Skin epidermis (tissue), 12 donors: ENCODE measurements around the gene GNG8.

Experiments used
- H3K27ac ChIP-seq, 21 experiments: fragments of 200-600 bp; sonication (generic) in 11 of 21; one replicate each; pipeline ENCODE4 v1.5.0; 2020; ENCODE audit warnings: mild to moderate bottlenecking in 3 of 21, inconsistent platforms in 2 of 21, moderate library complexity in 2 of 21
- H3K4me3 ChIP-seq, 7 experiments: fragments of 200-600 bp; sonication (generic) in 2 of 7; one replicate each; pipeline ENCODE4 v1.5.0; 2020; ENCODE audit warnings: inconsistent platforms in 2 of 7, mild to moderate bottlenecking in 2 of 7, moderate library complexity in 1 of 7

The GNG8 gene

GRCh38 chr19:46635920-46636761 lies at the start of gene GNG8:
Gene GNG8, minus strand, starts transcription at chr19:46636202. Its CDS starts 1,520 bp downstream, at chr19:46634682.
- peak within 1 kb of the TSS in 1 of 21 experiments; percentile 12 for H3K27ac ChIP-seq
- no peak within 1 kb of the TSS for H3K4me3 ChIP-seq

GRCh38 chr19:46685189-46685588 lies 49.2 kb upstream of the GNG8 start:
- Histone ChIP-seq H3K4me3 (no peak overlapping the region), H3K27ac (no peak overlapping the region)

GRCh38 chr19:46678110-46678732 lies 42.2 kb upstream of the GNG8 start:
- Histone ChIP-seq H3K4me3 (no peak overlapping the region), H3K27ac (no peak overlapping the region)

- Histone ChIP-seq H3K27ac (no peak overlapping the region), H3K4me3 (no peak overlapping the region)
Measured at GRCh38 chr19:46674416-46675178, 38.6 kb upstream of the GNG8 start.

DNA sequence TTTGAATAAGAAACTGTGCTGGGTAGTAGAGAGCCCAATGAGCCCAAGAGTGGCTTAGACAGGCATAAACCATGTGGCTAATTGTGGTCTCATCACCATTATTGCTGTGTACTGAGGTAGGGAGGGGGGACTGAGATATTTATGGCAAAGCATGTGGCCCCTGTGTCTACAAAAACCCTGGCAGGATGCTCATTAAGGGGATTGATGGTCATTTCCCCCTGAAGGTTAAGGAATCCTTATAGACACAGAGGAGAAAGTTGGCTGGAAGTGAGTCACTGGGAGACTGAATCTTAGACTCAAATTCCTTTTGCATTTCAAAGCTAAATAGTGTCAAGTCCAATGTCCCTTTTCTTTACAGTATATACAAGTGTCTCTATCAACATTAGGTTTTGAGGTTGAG lies 34.8 kb upstream of the GNG8 start:
- Histone ChIP-seq H3K4me3 (no peak overlapping the region), H3K27ac (no peak overlapping the region)

DNA sequence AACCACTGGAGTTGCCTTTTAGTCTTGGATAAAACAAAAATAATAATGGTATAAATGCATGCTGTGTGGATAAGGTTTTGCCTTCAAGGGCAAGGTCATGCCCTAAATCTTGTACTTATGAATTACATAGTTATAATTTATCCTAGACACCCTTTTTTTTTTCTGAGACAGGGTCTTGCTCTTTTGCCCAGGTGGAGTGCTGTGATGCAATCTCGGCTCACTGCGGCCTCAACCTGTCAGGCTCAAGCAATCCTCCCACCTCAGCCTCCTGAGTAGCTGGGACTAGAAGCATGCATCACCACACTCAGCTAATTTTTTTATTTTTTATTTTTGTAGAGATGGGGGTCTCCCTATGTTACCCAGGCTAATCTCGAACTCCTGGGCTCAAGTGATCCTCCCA lies 32.7 kb upstream of the GNG8 start:
- H3K4me3 ChIP-seq: no peak overlapping the region
- no peak overlapping the region for H3K27ac ChIP-seq

GRCh38 chr19:46665072-46665471 lies 29.1 kb upstream of the GNG8 start:
- no peak overlapping the region for H3K27ac ChIP-seq
- H3K4me3 ChIP-seq: no peak overlapping the region

DNA sequence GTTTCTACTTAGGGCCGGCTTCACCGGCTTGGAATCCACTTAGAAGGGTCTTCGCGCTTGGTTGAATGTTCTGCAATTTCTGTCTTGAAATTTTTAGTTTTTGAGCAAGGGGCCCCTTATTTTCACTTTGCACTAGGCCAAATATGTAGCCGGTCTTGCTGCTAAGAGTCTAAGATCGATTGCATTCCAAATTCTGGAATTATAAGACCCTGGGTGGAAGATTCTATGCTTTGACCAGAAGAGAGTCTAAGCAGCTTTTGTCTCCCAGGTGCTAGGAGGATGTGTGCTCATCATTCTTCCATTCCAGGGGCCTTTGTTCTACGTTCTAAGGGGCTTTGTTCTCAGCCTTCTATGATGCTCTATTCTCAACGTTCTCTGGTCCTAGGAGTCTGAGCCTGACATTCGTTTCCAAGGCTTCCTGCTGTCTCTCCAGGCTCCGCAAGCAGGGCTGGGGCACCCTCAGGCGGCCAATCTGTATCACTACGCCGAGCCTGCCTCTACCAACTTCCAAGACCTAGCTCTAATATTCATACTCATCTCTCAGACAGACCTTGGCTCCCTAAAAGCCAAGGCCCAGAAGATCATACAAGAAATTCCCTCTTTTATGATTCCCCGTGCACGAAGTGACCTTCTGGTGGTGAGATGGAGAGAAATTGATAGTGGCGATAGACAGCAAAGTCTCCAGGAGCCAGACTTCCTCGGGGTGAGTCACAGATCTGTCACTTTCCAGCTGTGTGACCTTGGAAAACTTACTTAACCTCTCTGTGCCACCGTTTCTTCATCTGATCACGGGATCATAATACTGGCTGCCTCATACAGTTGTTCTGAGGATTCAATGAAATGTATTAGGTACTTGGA lies 26.0 kb upstream of the GNG8 start:
- H3K4me3 ChIP-seq: peak overlapping the region; percentile 5 to 56 (median 28)
- H3K27ac ChIP-seq: peak overlapping the region in 12 of 21 experiments; percentile 9 to 79 (median 42)

GRCh38 chr19:46661020-46661731 lies 25.2 kb upstream of the GNG8 start, which contains the start of gene DACT3:
Gene DACT3, minus strand, starts transcription at chr19:46661182. Its CDS starts 118 bp downstream, at chr19:46661064.
- Histone ChIP-seq H3K4me3 (peak within 1 kb of the TSS; percentile 43 to 57 (median 49)), H3K27ac (peak within 1 kb of the TSS in 17 of 21 experiments; percentile 0 to 83 (median 47))

DNA sequence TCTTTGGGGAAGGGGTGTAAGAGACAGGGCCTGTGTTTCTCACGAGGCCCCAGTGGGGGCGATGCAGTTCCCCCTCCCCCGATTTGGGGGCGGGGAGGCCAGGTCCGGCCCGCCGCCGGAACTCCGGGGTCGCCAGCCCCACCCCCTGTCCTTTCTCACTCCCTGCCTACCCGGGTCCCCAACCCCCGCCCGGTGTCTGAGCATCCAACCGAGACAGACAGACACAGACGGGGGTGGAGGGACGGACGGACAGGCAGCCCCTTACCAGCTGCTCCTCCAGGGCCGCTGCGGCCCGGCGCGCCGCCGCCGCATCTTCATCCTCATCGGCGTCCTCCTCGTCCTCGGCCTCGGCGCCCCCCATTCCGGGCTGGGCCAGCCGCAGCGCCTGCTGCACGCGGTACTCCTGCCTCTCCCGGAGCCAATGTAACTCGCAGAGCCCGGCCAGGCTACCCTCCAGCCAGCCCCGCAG lies 24.6 kb upstream of the GNG8 start:
- H3K27ac ChIP-seq: peak overlapping the region in 15 of 21 experiments; percentile 0 to 83 (median 45)
- peak overlapping the region; percentile 43 to 57 (median 49) for H3K4me3 ChIP-seq

DNA sequence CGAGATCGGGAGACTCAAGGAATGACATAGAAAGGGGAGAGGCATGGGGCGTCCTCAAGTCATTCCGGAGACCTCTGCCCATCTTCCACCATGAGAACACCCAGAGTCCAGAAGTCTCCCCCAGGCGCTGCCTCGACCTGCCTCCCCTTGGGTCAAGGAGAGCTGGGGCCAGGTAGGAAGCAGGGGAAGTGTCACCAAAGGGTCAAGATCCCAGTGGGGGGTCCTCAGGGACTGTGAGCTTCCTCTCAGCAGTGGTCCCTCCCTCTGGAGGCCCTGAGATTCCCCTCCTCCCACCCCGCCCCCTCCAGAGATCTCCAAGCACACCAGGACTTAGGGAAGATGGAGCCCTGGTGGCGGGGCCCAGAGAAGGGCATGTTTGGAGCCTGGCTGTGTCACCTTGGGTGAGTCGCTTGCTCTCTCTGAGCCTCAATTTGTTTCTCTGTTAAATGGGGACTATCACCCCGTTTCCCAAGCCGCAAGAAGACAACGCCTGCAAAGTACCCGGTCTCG lies 24.1 kb upstream of the GNG8 start:
- Histone ChIP-seq H3K27ac (peak overlapping the region in 9 of 21 experiments; percentile 0 to 79 (median 47)), H3K4me3 (peak overlapping the region; percentile 43 to 57 (median 49))

- peak overlapping the region in 3 of 7 experiments; percentile 49 to 57 (median 52) for H3K4me3 ChIP-seq
- H3K27ac ChIP-seq: peak overlapping the region in 5 of 21 experiments; percentile 3 to 66 (median 23)
Measured at GRCh38 chr19:46659151-46660007, 23.4 kb upstream of the GNG8 start.

DNA sequence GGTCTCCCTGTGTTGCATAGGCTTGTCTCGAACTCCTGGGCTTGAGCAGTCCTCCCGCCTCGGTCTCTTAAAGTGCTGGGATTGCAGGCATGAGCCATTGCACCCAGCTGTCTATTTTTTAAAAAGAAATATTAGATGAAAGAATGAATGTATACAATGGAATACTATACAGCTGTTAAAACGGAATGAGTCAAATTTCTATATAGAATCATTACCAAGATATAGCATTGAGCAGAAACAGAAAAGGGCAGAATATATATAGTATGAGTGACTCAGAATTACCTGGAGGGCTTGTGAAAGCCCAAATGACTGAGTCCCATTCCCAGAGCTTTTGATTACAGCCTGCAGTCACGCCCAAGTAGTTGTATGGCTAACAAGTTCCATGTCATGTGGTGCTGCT lies 20.5 kb upstream of the GNG8 start:
- Histone ChIP-seq H3K4me3 (no peak overlapping the region), H3K27ac (no peak overlapping the region)

DNA sequence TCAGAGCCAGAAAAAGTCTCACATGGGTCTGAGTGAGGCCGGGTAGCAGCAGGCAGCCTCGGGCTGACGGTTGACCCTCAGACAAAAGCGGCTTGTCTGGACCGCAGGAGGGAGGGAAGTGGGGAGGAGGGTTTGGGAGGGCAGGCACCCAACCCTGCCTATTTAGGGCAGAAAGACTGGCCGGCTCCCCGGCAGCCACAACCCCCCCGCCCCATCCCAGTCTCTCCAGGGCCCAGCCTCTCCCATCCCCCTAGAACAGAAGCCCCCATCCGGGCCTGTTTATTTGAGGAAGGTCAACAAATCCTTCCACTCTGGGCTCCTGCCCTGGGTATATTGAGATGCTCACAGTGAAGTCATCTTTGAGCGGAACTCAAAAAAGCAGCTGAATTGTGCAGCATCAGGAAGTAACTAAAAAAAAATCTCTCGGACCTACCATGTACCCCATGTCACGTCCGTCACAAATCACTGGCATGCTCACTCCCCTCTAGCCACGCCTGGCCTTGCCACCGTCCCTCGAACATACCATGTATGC lies 18.7 kb upstream of the GNG8 start:
- Histone ChIP-seq H3K4me3 (no peak overlapping the region), H3K27ac (no peak overlapping the region)

DNA sequence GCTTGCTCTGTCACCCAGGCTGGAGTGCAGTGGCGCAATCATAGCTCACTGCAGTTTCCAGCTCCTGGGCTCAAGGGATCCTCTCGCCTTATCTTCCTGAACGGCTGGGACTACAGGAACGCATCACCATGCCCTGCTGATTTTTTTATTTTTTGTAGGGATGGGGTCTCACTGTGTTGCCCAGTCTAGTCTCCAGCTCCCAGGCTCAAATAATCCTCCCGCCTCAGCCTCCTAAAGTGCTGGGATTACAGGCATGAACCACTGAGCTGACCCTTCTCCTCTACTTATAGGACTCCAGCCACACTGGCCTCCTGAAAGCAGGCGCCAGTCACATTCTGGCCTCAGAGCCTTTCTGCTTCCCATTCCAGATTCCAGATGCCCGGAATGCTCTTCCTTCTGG lies 14.4 kb upstream of the GNG8 start:
- Histone ChIP-seq H3K4me3 (no peak overlapping the region), H3K27ac (no peak overlapping the region)

DNA sequence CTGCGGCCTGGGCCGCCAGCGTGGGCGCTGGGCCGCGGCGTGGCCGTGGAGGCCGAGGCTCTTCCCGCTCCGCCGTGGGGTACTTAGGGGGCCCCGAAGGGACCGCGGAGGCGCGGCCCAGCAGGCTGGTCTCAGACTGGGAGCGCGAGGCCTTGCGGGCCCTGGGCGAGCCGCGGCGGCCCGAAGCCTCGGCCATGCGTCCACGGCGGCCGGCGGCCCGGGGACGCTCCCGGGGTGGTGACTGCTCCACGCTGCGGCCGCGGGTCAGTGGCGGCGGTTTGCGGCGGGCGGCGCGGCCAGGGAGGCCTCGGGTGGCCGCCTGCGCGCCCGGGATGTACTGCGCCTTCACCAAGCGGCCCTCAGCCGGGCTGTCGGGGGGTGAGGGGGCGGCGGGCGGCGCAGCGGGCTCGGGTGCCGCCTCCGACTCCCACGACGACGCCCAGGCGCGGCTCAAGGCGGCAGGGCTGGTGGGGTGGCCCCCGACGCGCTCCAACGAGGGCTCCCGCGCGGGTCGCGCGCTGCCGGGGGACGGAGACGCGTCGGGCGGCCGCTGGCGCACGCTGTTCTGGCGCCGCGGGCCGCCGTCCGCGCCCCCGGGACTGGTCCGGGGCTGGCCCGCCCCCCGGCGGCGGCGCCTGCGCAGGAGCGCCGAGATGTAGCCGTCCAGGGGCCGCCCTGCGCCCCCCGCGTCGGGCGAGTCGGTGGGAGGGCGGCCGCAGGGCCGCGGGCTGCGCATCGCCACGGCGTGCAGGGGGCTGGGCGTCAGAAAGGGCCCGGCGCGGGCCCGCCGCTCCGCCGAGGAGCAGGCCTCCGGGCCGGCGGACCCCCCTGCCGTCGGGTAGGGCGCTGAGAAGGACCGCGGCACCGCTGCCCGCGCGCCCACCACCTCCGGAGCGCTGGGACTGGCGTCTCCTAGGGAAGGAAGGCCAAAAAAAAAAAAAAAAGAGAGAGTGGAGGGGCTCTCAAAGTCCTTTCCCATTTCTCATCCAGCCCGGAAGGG lies 13.3 kb upstream of the GNG8 start:
- H3K4me3 ChIP-seq: no peak overlapping the region
- H3K27ac ChIP-seq: no peak overlapping the region
